Kidney epithelial cell (primary cell): ENCODE data around the gene SRSF2. TPM values are rescaled to one million over a fixed set of nuclear protein-coding genes. Genes with fewer than 3 reads are reported as not detected.
A peak's percentile ranks its signal among the peaks of the same experiment; 100 is the strongest.
"Not testable (repeated sequence)": the region's sequence is repeated elsewhere in the genome, so short reads cannot be mapped to it uniquely, and the experiment has no call there.

Experiments
- DNase-seq: peaks from one replicate; pipeline ENCODE4 v3.0.0-alpha.2; 2010; ENCODE audit warnings: low read depth
- H3K27me3 ChIP-seq: 2 replicates; pipeline ENCODE4 v1.6.0; 2011; ENCODE audit warnings: low read length; ENCODE audit not compliant: control insufficient read depth, insufficient read depth
- H3K36me3 ChIP-seq: 2 replicates; pipeline ENCODE4 v1.5.1; 2011; ENCODE audit warnings: low read length; ENCODE audit not compliant: control insufficient read depth, insufficient read depth
- H3K4me3 ChIP-seq: 2 replicates; pipeline ENCODE4 v1.5.1; 2011; ENCODE audit warnings: low read depth, mild to moderate bottlenecking, control low read depth, low read length
- total RNA-seq: library from RNA; depleted of rRNA; stranded (reverse); fragments of >200 nt; gene quantifications from 2 replicates; pipeline ENCODE4 v1.2.3, GENCODE V29; 2015
- TF ChIP-seq, protein P1 (sequence below): IDR thresholded peaks from 2 replicates; pipeline ENCODE4 v1.5.1; 2011; ENCODE audit warnings: mild to moderate bottlenecking, moderate library complexity, low read length, control low read depth, inconsistent platforms; ENCODE audit not compliant: insufficient read depth, poor library complexity, severe bottlenecking

Gene SRSF2
- total RNA-seq, 1 donor from 2014 or later = 185 TPM

DNA sequence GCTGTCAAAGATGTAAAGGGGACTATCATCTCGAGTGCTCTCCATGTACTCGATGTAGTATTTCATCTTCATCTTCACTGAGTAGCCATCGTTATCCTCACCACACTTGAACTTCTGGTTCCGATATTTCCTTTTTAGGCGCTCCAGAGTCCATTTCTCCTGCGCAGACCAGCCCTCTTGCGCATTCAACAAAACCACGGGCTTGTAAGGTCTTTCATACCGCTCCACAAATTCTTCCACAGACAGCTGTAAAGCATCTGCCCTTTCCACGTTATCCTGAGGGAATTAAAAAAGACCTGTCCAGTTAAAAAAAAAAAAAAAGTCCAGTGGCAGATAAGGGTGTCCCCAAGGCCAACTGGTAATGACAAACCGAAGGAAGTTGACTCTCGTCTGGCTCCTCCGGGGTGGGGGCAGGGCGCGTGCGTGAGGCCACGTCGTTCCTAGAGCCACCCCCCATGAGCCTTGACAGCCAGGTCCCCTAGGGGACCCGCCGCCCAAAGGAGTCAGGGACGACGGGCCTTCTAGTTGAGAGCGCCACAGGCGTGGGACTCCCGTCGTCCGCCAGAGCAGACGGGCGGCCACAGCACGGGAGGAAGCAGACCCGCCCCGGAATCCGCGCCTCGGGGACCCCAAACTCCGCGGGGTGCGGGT is 11.4 kb downstream of the SRSF2 start:
- Histone ChIP-seq H3K4me3 (peak overlapping the region; percentile 96), H3K36me3 (peaks cover 1% of the 10 kb centered on the region), H3K27me3 (no peaks in the 10 kb centered on the region)
- TF ChIP-seq, protein P1, sequence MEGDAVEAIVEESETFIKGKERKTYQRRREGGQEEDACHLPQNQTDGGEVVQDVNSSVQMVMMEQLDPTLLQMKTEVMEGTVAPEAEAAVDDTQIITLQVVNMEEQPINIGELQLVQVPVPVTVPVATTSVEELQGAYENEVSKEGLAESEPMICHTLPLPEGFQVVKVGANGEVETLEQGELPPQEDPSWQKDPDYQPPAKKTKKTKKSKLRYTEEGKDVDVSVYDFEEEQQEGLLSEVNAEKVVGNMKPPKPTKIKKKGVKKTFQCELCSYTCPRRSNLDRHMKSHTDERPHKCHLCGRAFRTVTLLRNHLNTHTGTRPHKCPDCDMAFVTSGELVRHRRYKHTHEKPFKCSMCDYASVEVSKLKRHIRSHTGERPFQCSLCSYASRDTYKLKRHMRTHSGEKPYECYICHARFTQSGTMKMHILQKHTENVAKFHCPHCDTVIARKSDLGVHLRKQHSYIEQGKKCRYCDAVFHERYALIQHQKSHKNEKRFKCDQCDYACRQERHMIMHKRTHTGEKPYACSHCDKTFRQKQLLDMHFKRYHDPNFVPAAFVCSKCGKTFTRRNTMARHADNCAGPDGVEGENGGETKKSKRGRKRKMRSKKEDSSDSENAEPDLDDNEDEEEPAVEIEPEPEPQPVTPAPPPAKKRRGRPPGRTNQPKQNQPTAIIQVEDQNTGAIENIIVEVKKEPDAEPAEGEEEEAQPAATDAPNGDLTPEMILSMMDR = no peak
- no peak for DNase-seq

DNA sequence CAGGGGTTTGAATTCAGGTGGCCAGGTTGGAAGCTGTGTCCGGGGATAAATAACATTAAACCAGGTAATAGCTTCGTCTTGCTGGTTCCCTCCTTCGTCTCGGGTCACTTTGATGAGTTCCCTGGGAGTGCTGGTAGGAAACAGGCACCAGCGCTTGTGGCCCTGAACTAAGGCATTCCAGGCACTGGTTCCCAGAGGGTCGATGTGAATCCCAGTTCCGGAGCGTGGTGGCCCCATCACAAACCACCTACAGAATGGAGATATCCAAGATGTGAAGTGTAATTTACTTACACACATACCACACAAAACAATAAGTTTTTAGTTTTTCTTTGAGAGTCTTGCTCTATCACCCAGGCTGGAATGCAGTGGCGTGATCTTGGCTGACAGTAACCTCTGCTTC is 13.3 kb downstream of the SRSF2 start:
- TF ChIP-seq, protein P1 = no peak
- H3K27me3 ChIP-seq = no peaks in the 10 kb centered on the region
- H3K4me3 ChIP-seq = no peak overlapping the region
- no peak for DNase-seq
- H3K36me3 ChIP-seq = peaks cover 1% of the 10 kb centered on the region

DNA sequence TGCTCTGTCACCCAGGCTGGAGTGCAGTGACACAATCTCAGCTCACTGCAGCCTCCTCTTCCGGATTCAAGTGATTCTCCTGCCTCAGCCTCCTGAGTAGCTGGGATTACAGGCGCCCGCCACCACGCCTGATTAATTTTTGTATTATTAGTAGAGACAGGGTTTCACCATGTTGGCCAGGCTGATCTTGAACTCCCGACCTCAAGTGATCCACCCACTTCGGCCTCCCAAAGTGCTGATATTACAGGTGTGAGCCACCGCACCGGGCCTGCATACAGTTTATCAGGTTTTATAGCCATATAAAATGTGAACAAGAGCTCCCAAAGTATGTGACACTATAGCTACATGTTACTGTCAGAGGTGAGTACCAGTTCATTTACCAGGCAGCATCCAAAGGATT is 14.2 kb downstream of the SRSF2 start:
- not testable (repeated sequence) for H3K4me3 ChIP-seq, H3K27me3 ChIP-seq, H3K36me3 ChIP-seq, DNase-seq

DNA sequence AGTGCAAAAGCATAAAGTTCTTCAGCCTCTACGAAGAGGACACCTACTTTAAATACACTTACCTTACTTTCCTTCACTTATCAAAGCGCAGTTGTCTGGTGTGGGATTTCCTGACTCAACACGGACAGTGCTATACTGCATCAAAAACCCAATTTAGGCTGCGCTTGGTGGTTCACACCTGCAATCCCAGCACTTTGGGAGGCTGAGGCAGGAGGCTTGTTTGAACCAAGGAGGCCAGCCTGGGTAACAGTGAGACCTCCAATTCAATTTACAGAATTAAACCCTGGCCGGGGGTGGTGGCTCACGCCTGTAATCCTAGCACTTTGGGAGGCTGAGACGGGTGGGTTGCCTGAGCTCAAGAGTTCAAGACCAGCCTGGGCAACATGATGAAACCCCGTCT is 14.9 kb downstream of the SRSF2 start:
- no peaks in the 10 kb centered on the region for H3K27me3 ChIP-seq
- TF ChIP-seq, protein P1 = no peak
- peaks cover 2% of the 10 kb centered on the region for H3K36me3 ChIP-seq

DNA sequence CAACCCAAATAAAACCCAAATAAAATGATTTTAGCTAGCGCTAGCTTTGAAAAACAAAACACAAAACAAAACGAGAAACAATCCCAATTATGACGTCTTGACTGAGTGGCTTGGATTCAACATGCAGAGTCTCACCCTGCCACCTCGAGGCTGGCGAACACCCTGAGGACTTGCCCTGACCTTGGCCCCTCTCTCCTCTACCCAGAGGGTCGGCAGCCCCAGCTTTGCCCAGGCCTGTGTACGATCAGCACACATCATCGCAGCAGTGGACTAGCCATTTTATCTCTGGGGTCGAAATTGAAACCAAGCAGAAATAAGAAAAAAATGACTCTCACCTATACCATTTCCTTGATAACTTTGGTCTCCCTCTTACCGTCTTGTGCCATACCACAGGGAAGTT is 15.7 kb downstream of the SRSF2 start:
- TF ChIP-seq, protein P1 = no peak
- Histone ChIP-seq H3K4me3 (no peak overlapping the region), H3K36me3 (peaks cover 2% of the 10 kb centered on the region), H3K27me3 (no peaks in the 10 kb centered on the region)
- no peak for DNase-seq

More for the DNA sequence above, 14.9 kb downstream of the SRSF2 start:
- no peak for DNase-seq
- no peak overlapping the region for H3K4me3 ChIP-seq

DNA sequence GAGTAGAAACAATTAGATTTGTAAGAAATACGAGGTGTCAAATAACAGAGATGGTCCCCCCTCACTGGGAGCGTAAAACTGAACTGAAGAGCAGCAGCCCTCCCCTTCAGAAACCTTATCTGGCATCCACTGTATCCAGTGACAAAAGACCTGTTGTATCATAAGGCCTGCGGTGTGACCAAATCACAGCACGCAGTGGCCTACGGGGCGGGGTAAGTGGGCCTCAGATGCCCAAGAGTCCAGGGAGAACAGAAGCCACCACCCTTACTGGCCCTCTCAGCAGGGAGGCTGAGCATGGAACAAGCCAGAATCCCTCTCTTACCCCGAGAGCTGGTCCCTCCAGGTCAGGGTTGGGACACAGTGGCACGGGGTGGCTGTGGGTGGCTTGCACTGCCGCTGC is 16.2 kb downstream of the SRSF2 start:
- H3K27me3 ChIP-seq = no peaks in the 10 kb centered on the region
- no peak for DNase-seq
- H3K4me3 ChIP-seq = no peak overlapping the region
- TF ChIP-seq, protein P1 = no peak
- H3K36me3 ChIP-seq = peaks cover 2% of the 10 kb centered on the region
